SJSA1 (cell line): ENCODE data around the gene ARL2. TPM values are rescaled to one million over a fixed set of nuclear protein-coding genes. Genes with fewer than 3 reads are reported as not detected.
"Not testable (repeated sequence)": the region's sequence is repeated elsewhere in the genome, so short reads cannot be mapped to it uniquely, and the experiment has no call there.

Experiments
- DNase-seq, 2 experiments: peaks; one replicate each; pipeline ENCODE4 v3.0.0-alpha.2; 2015 to 2020; ENCODE audit warnings: low spot score in 2 of 2, low read depth in 1 of 2
- H3K27ac ChIP-seq: fragments of 250-450 bp; sonication (Bioruptor Pico); 2 replicates; pipeline ENCODE4 v1.5.1; 2020; ENCODE audit warnings: mild to moderate bottlenecking, moderate library complexity
- H3K27me3 ChIP-seq: fragments of 250-450 bp; sonication (Bioruptor Pico); replicated peaks from 2 replicates; pipeline ENCODE4 v1.5.1; 2020; ENCODE audit warnings: mild to moderate bottlenecking, moderate library complexity
- H3K36me3 ChIP-seq: fragments of 250-450 bp; sonication (Bioruptor Pico); 2 replicates; pipeline ENCODE4 v1.5.1; 2020; ENCODE audit warnings: mild to moderate bottlenecking
- H3K4me1 ChIP-seq: fragments of 250-450 bp; sonication (Bioruptor Pico); replicated peaks from 2 replicates; pipeline ENCODE4 v1.6.1; 2021; ENCODE audit warnings: mild to moderate bottlenecking
- H3K4me3 ChIP-seq: fragments of 250-450 bp; sonication (Bioruptor Pico); 2 replicates; pipeline ENCODE4 v1.5.1; 2020; ENCODE audit warnings: mild to moderate bottlenecking
- H3K9me3 ChIP-seq: fragments of 250-450 bp; sonication (Bioruptor Pico); replicated peaks from 2 replicates; pipeline ENCODE4 v1.5.1; 2020; ENCODE audit warnings: mild to moderate bottlenecking
- total RNA-seq: library from RNA; depleted of rRNA; stranded (reverse); fragments of >200 nt; shearing (Covaris generic); gene quantifications from 2 replicates; pipeline ENCODE4 v1.2.3, GENCODE V29; 2014

ARL2 gene
- total RNA-seq, 1 experiment from 2014 or later: 222 TPM

DNA sequence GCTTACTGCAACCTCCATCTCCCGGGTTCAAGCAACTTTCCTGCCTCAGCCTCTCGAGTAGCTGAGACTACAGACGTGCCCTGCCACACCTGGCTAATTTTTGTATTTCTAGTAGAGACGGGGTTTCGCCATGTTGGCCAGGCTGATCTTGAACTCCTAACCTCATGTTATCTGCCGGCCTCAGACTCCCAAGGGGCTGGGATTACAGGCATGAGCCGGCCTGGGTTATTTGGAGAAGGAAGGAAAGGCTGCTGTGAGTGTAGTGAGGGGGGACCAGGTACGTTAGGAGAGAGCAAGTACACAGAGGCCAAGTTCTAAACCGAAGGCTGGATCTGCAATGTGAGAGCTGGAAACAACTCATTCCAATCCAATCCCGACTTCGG lies 17.6 kb upstream of the ARL2 start:
- Histone ChIP-seq H3K27me3 (no peaks in the 10 kb centered on the region), H3K27ac (no peak overlapping the region), H3K4me3 (no peak overlapping the region), H3K9me3 (no peaks in the 10 kb centered on the region), H3K36me3 (no peaks in the 10 kb centered on the region), H3K4me1 (peaks cover 10% of the 10 kb centered on the region)
- no peak for DNase-seq

GRCh38 chr11:64996710-64997380 lies 17.1 kb upstream of the ARL2 start, which contains the start of gene BATF2:
Gene BATF2 (minus strand): TSS chr11:64996971. CDS start chr11:64996914, 57 bp downstream.
- H3K27ac ChIP-seq: no peak within 1 kb of the TSS
- no peaks in the 10 kb centered on the region for H3K27me3 ChIP-seq
- DNase-seq: peak; percentile 49 to 77
- no peaks in the 10 kb centered on the region for H3K9me3 ChIP-seq
- no peaks in the 10 kb centered on the region for H3K36me3 ChIP-seq
- H3K4me1 ChIP-seq: peaks cover 10% of the 10 kb centered on the region
- H3K4me3 ChIP-seq: no peak within 1 kb of the TSS

DNA sequence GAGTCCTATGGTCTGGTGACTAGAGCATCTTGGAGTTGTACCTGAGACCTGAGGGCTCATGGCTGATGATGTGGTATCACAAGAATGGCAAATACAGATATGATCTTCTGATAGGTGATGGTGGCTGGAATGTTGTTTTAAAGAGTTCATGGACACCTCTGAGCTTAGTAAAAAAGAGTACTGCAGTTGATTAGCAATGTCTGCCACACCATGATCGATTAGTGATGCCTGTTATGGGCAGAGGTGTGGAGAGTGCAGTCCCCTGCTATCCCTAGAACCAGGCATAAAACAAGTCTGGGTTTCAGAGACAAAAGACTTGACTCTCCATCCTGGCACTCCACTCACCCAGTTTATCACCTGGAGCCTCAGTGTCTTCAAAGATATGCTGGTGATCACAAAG lies 15.8 kb upstream of the ARL2 start:
- Histone ChIP-seq H3K9me3 (no peaks in the 10 kb centered on the region), H3K27ac (no peak overlapping the region), H3K36me3 (no peaks in the 10 kb centered on the region), H3K4me3 (no peak overlapping the region), H3K4me1 (peaks cover 10% of the 10 kb centered on the region), H3K27me3 (no peaks in the 10 kb centered on the region)
- no peak for DNase-seq

DNA sequence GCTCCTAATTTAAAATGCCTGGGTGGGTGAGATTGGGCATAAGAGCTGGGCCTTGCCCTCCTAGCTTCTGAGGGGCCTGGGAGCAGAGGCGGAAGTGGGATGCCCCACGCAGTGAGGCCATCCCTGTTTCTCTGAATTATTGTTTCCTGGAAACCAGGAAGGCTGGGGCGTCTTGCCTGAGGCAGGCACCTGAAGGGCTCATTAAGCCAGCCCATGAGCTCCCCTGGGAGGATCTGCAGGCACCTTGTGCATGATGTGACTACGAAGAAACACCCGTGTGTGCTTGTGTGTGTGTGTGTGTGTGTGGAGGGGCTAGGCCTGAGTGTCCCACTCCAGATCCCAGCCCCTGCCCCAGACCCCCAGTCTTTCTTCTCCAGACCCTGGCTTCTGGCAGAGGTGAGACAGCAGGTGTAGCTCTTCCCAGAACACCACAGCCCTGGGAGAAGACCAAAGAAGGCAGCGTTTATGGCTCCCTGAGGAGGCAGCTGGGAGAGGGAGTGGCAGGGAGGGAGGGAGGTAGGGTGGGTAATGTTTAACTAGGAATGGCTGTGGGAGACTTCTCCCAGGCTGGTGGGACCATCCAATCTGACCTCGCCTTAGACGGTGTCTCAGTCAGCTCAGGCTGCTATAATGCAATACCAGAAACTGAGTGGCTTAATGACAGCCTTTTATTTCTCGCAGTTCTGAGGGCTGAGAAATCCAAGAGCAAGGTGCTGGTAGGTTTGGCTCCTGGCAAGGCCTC lies 15.1 kb upstream of the ARL2 start:
- H3K27me3 ChIP-seq: no peaks in the 10 kb centered on the region
- DNase-seq: no peak
- H3K36me3 ChIP-seq: no peaks in the 10 kb centered on the region
- no peaks in the 10 kb centered on the region for H3K9me3 ChIP-seq
- no peak overlapping the region for H3K27ac ChIP-seq
- peaks cover 10% of the 10 kb centered on the region for H3K4me1 ChIP-seq
- H3K4me3 ChIP-seq: no peak overlapping the region

DNA sequence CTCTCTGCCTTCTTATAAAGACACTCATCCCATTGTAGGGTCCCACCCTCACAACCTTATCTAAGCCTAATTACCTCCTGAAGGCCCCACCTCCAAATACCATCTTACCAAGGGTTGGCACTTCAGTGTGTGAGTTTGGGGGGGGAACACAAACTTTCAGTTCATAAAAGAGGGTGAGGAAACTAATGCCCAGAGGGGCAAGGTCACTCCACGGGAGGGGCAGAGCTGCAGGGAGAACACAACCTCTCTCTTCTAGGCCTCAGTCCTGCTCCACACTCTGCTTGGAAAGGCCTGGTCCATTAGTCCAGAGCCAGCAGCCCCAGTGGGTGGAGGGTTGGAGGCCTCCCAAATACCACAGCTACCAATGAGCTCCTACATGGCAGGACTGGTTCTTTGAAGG lies 14.5 kb upstream of the ARL2 start:
- Histone ChIP-seq H3K9me3 (no peaks in the 10 kb centered on the region), H3K27me3 (no peaks in the 10 kb centered on the region), H3K4me3 (no peak overlapping the region), H3K27ac (no peak overlapping the region), H3K36me3 (no peaks in the 10 kb centered on the region), H3K4me1 (peaks cover 10% of the 10 kb centered on the region)
- DNase-seq: no peak

- peaks cover 16% of the 10 kb centered on the region for H3K4me1 ChIP-seq
- H3K9me3 ChIP-seq: no peaks in the 10 kb centered on the region
- H3K4me3 ChIP-seq: no peak overlapping the region
- no peaks in the 10 kb centered on the region for H3K27me3 ChIP-seq
- DNase-seq: no peak
- no peaks in the 10 kb centered on the region for H3K36me3 ChIP-seq
- H3K27ac ChIP-seq: no peak overlapping the region
These were observed 11.3 kb upstream of the ARL2 start for GRCh38 chr11:65002706-65003105.

DNA sequence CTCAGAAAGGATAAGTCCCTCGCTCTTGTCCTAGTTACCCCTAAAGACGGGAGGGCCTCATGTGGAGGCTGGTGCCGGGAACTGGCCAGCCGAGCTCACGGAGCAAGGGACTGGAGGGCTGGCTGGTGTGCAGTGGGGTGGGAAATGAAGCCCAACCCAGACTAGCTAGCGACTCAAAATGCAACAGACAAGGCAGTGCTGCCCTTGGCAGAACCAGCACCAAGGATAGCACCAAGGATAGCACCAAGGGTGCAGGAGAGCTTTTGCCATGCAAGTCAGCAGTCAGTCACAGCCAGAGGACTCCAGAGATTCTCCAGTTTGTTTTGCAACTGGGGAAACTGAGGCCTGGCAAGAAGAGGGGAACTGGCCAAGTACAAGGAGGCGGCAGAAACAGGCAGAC lies 10.7 kb upstream of the ARL2 start:
- H3K27ac ChIP-seq: no peak overlapping the region
- no peak overlapping the region for H3K4me3 ChIP-seq
- H3K9me3 ChIP-seq: no peaks in the 10 kb centered on the region
- peaks cover 17% of the 10 kb centered on the region for H3K4me1 ChIP-seq
- H3K36me3 ChIP-seq: no peaks in the 10 kb centered on the region
- H3K27me3 ChIP-seq: no peaks in the 10 kb centered on the region
- no peak for DNase-seq

GRCh38 chr11:65003968-65004367 lies 10.0 kb upstream of the ARL2 start:
- H3K4me1 ChIP-seq: peaks cover 17% of the 10 kb centered on the region
- not testable (repeated sequence) for DNase-seq, H3K36me3 ChIP-seq, H3K4me3 ChIP-seq, H3K27me3 ChIP-seq, H3K9me3 ChIP-seq, H3K27ac ChIP-seq

DNA sequence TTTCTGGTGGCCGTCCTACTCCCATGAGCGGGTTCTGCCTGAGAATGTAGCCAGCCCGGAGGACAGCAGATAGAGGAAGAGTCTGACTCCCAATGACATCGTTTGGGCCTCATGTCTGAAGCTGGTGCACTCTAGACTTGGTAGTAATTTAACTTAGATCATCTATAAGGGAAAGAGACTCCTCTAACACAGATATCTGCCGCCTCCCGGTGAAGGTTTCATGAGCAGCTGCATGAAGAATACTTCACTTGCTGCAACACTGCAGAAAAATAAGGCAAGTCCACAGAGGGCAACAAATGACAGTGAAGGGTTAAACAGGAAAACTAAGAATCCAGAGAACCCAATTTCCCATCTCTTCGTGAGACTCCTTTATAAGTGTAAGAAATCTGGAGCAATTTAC lies 5.9 kb upstream of the ARL2 start:
- H3K4me1 ChIP-seq: peaks cover 20% of the 10 kb centered on the region
- no peaks in the 10 kb centered on the region for H3K27me3 ChIP-seq
- no peak overlapping the region for H3K4me3 ChIP-seq
- DNase-seq: no peak
- H3K9me3 ChIP-seq: no peaks in the 10 kb centered on the region
- no peak overlapping the region for H3K27ac ChIP-seq
- H3K36me3 ChIP-seq: no peaks in the 10 kb centered on the region

- DNase-seq: no peak
- no peak overlapping the region for H3K27ac ChIP-seq
- no peaks in the 10 kb centered on the region for H3K27me3 ChIP-seq
- no peaks in the 10 kb centered on the region for H3K36me3 ChIP-seq
- no peak overlapping the region for H3K4me3 ChIP-seq
- no peaks in the 10 kb centered on the region for H3K9me3 ChIP-seq
- H3K4me1 ChIP-seq: peaks cover 29% of the 10 kb centered on the region
These were observed 5.1 kb upstream of the ARL2 start for GRCh38 chr11:65008873-65009272.

DNA sequence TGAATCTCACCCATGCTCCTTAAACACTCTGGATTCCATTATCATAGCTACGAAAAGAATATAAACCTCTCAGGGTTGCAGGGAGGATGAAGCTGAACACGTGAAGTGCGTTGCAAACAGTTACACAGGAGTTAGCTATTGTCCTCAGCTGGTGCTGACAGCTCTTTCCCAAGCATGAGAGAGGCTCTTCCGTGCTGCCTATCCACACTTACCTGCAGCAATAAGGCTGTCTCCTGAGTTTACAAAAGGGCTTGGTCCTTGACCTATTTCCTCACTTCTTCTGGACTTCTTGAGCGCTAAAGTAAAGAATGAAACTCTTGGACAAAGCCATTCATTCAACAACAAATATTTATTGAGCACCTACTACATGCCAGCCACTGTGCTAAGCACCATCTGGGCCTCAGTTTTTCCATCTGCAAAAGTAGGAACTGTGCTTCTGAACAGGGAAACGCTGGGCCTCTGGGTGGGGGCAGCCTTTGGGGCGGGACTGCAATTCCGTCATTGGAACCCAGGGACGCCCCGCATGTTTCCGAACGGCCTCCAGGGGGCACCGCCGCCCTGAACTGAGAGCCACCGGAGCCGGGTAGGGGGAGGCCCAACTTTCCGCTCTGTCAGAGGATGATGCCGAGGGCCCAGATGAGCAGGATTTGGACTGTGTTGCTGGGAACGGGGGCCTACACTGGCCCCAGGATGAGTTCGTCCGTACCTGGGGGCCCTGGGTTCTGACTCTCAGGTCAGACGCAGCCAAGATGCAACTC lies 651 bp upstream of the ARL2 start:
- no peaks in the 10 kb centered on the region for H3K27me3 ChIP-seq
- peak; percentile 97 for DNase-seq
- H3K4me1 ChIP-seq: peaks cover 22% of the 10 kb centered on the region
- peaks cover 10% of the 10 kb centered on the region for H3K36me3 ChIP-seq
- peak overlapping the region; percentile 74 for H3K4me3 ChIP-seq
- peak overlapping the region; percentile 92 for H3K27ac ChIP-seq
- H3K9me3 ChIP-seq: no peaks in the 10 kb centered on the region

DNA sequence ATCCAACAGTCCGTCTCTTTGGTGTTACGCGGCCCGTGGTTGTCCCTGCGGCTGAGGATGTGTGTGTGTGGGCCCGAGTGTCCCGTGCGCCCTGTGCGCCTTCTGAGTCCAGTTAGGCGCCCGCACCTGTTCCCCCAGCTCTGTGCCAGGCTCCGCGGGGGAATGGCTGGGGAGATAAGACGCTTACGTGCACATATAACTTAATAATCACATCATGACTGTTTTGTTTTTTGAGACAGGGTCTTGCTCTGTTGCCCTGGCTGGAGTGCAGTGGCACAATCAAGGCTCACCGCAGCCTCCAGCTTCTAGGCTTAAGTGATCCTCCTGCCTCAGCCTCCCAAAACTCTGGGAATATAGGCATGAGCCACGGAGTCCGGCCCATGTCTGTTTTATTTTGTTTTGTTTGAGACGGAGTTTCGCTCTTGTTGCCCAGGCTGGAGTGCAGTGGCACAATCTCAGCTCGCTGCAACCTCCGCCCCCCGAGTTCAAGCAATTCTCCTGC lies 817 bp downstream of the ARL2 start:
- Histone ChIP-seq H3K9me3 (no peaks in the 10 kb centered on the region), H3K27ac (peak overlapping the region; percentile 92), H3K36me3 (peaks cover 20% of the 10 kb centered on the region), H3K4me1 (peaks cover 22% of the 10 kb centered on the region), H3K27me3 (no peaks in the 10 kb centered on the region), H3K4me3 (peak overlapping the region; percentile 74)
- no peak for DNase-seq

GRCh38 chr11:65016705-65017104 lies 2.7 kb downstream of the ARL2 start:
- no peaks in the 10 kb centered on the region for H3K9me3 ChIP-seq
- H3K36me3 ChIP-seq: peaks cover 31% of the 10 kb centered on the region
- no peaks in the 10 kb centered on the region for H3K27me3 ChIP-seq
- DNase-seq: no peak
- no peak overlapping the region for H3K27ac ChIP-seq
- no peak overlapping the region for H3K4me3 ChIP-seq
- peaks cover 22% of the 10 kb centered on the region for H3K4me1 ChIP-seq

GRCh38 chr11:65017937-65018336 lies 4.0 kb downstream of the ARL2 start:
- no peak overlapping the region for H3K4me3 ChIP-seq
- peaks cover 31% of the 10 kb centered on the region for H3K36me3 ChIP-seq
- no peak for DNase-seq
- H3K27me3 ChIP-seq: no peaks in the 10 kb centered on the region
- no peak overlapping the region for H3K27ac ChIP-seq
- H3K9me3 ChIP-seq: no peaks in the 10 kb centered on the region
- H3K4me1 ChIP-seq: peaks cover 19% of the 10 kb centered on the region
